Medulla oblongata (tissue), 1 donor: ENCODE data around the gene ELAC1.
A peak's percentile ranks its signal among the peaks of the same experiment; 100 is the strongest.
"Not testable (repeated sequence)": the region's sequence is repeated elsewhere in the genome, so short reads cannot be mapped to it uniquely, and the experiment has no call there.

Experiments
- DNase-seq: peaks from one replicate; pipeline ENCODE4 v3.0.0-alpha.2; 2015; ENCODE audit errors: extremely low spot score

Gene ELAC1

DNA sequence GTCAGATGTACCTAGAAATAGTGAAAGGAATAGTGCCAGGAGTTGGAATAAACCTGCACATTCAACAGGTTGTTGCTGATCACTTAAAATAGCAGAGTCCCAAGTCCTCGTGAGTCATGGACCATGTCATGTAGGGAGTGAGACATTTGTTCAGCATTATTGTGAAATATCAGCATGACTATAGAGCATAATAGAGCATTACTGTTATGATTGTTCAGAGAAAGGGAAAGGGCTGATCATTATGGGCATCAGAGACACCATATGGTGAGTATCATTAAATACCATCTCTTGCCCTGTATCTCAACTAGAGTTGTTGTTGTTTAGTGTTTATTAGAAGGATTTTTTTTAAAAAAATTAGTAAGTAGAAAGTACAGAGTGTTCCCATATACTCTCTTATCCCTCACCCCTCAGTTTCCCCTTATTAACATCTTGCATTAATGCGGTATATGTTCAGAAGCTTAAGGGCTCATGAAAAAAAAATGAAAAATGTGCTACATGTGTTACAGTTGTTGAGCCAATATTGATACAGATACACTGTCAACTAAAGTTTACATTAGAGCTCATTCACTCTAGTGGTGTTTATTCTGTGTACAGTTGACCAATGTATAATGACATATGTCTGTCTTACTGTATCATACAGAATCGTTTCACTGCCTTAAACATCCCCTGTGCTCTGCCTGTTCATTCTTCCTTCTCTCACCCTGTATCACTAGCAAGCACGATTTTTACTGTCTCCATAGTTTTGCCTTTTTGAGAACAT is 5.7 kb downstream of the ELAC1 start:
- DNase-seq: no peak

DNA sequence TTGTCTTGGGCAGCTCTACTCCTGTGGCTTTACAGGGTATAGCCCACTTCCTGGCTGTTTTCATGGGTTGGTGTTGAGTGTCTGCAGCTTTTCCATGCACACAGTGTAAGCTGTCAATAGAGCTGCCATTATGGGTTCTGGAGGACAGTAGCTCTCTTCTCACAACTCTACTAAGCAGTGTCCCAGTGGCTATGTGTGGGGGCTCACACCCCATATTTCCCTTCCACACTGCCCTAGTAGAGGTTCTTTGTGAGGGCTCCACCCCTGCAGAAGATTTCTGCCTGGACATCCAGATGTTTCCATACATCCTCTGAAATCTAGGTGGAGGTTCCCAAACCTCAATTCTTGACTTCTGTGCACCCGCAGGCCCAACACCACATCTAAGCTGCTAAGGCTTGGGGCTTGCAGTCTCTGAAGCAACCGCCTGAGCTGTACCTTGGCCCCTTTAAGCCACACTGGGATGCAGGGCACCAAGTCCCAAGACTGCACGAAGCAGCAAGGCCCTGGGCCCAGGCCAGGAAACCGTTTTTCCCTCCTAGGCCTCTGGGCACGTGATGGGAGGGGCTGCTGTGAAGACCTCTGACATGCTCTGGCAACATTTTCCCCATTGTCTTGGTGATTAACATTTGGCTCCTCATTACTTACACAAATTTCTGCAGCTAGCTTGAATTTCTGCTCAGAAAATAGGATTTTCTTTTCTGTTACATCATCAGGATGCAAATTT is 9.4 kb downstream of the ELAC1 start:
- DNase-seq: no peak

DNA sequence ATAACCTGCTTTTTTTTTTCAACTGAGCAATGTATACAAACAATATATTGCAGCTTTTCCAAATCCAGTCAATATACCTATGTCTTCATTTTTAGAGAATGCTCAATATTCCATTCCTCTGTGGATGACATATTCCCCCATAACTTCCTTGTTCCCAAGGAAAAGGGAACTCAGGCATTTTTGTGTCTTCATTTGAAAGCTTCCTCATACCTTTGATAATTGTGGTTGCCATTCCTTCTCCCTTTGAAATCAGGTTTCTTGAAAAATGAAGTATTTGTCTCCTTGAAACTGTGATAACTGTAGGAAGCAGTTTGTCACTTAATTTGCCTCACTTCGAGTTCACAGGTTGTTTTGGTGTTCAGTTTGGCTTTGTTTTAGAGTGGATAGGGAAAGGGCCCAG is 13.5 kb downstream of the ELAC1 start:
- DNase-seq: no peak

DNA sequence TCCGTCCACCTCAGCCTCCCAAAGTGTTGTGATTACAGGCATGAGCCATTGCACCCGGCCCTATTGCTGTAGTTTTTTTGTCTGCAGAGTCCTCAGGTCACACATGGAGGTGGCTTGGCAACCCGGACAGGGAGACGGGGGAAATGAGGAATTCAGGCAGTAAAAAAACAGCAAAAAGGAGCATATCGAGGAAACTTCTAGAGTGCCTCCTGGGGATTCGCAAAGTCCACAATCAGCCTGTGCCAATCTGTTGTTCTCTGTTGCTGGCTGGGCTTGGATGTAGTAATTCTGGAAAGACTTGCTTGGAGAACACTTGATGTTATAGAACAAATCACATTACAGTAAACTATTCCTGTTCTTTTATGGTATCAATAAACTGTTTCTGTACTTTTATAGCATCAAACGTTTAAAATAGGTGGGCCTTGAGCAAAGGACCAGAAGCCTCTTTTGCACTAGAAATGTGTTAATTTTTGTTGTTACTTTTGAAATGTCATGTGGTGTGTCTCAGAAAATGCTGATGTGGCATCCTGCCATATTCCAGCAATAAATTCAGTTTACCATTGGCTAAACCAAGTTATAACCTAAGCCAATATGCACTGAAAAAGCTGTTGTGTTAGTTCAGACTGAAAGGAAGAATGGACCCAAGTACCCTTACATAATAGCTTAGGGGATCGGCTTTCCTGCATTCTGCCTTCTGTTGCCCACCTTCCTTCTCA is 14.4 kb downstream of the ELAC1 start:
- DNase-seq: no peak

DNA sequence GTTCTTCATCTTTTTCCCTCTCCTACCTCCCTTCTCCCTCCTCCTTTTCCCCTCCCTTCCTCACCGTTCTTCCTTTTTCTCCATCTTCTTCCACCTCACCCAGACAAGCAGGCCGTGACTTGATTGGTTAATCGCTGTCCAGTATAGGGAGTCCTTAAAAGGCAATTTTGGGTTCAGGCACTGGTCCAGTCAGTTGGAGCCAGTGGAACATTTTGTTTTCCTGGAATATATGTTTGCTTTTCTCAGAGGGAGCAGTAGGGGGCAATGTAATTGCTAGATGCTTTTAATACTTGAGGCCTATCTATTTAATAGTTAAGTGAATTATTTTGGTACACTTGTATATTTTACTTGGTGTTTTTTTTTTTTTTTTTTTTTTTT is 15.0 kb downstream of the ELAC1 start:
- DNase-seq: no peak

DNA sequence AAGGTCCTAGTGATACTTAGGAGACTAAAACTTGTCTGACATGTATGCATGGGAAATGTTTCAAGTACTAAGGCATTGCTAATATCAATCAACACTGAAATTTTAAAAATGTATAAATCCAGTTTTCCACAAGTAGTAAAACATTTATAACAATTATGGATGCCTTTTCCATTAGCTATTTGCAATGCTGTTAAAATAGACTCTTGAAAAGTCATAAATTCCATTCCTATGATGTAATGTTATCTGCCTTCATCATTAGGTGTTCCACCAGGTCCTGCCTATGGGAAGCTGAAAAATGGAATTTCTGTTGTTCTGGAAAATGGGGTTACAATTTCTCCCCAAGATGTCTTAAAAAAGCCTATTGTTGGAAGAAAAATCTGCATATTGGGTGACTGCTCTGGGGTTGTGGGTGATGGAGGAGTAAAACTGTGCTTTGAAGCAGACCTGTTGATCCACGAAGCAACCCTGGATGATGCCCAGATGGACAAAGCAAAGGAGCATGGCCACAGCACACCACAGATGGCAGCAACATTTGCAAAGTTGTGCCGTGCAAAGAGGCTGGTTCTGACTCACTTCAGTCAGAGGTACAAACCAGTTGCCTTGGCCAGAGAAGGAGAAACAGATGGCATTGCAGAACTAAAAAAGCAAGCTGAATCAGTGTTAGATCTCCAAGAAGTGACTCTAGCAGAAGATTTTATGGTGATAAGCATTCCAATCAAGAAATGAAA is 18.7 kb downstream of the ELAC1 start:
- DNase-seq: no peak

DNA sequence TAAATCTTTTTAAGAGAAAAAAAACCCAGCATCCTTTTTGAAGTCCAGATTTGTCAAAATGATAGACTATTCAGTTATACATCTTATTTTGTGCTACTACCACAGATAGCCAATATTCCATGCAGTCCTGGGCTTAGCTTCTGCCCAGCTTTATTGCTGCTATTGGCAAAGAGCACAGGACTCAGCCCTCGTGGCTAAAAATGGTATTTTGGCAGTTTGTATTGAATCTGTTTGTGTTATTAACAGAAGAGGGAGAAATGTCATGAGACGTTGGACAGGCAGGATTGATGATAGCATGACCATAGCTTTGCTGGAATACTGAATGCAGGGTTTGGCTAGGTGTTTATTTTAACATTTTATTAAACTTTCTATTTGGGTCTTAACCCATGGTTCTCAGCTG is 19.4 kb downstream of the ELAC1 start:
- DNase-seq: no peak

DNA sequence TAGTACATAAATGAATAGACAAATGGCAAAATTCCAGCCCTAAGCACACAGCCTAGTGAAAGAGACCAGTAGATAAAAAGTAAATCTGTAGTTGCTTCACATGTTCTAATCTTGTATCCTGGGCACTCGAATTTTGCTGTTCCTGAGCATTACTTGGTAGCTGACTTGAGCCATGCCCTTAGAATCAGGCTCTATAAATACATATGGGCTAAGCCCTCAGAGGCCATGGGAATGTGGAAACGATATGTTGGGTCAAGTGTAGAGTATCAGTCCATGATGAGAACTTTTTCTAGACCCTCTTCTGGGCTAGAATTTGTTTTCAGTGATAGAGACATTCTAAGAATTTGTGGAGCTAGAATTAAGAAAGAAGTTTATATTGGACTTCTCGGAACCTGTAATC is 21.9 kb downstream of the ELAC1 start:
- no peak for DNase-seq

DNA sequence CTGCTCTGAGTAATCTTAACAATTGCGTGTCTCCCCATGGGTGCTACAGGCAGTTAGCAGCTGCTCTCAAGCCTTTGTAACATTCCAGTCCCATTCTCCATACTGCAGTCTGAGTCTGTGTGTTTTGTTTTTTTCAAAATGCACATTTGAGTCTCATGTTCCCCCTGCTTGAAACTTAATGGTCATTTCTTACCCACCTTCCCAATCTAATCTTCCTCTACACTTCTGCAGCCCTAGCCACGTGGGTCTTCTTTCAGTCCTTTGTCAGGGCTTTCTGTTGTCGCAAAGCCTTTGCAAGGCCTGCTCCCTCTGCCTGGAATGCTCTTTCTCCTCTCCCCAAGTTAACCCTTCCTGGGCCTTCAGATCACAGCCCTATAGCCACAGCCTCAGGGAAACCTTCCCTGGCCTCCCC is 24.5 kb downstream of the ELAC1 start:
- DNase-seq: no peak

DNA sequence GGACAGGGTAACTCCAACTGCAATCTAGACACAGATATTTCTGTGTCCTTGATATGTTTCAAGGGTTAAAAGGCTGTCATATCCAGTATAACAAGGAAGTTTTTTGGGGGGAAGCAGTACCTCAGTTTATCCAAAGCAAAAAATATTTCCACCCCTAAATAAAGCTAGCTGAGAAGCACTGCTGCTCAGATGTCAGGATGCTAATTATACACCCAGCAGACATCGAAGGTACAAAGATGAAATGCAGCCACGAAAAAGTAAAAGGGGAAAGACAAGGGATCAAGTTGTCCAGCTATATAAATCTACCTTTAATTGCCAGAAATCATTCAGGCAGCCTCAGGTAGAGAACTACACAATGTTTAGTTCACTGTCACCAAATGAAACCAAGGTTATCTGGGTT is 26.2 kb downstream of the ELAC1 start:
- DNase-seq: no peak

DNA sequence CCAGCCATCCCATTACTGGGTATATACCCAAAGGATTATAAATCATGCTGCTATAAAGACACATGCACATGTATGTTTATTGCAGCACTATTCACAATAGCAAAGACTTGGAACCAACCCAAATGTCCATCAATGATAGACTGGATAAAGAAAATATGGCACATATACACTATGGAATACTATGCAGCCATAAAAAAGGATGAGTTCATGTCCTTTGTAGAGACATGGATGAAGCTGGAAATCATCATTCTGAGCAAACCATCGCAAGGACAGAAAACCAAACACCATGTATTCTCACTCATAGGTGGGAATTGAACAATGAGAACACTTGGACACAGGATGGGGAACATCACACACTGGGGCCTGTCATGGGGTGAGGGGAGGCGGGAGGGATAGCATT is 35.3 kb downstream of the ELAC1 start:
- DNase-seq: not testable (repeated sequence)

DNA sequence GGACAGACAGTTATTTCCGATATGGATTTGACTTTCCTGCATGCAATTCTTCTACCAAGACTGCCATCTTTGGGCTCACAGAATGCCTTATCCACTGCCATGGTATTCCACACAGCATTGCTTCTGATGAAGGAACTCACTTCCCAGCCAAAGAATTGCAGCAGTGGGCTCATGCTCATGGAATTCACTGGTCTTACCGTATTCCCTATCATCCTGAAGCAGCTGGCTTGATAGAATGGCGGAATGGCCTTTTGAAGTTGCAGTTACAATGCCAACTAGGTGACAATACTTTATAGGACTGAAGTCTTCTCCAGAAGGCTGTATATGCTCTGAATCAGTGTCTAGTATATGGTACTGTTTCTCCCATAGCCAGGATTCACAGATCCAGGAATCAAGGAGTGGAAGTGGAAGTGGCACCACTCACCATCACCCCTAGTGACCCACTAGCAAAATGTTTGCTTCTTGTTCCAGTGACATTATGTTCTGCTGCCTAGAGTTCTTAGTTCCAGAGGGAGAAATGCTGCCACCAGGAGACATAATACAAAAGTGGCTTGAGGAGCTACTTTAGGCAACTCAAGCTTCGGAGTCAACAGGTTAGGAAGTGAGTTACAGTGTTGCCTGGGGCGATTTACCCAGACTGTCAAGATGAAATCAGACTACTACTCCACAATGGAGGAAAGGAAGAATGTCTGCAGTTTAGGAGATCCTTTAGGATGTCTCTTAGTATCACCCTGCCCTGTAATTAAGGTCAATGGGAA is 38.4 kb downstream of the ELAC1 start:
- no peak for DNase-seq

DNA sequence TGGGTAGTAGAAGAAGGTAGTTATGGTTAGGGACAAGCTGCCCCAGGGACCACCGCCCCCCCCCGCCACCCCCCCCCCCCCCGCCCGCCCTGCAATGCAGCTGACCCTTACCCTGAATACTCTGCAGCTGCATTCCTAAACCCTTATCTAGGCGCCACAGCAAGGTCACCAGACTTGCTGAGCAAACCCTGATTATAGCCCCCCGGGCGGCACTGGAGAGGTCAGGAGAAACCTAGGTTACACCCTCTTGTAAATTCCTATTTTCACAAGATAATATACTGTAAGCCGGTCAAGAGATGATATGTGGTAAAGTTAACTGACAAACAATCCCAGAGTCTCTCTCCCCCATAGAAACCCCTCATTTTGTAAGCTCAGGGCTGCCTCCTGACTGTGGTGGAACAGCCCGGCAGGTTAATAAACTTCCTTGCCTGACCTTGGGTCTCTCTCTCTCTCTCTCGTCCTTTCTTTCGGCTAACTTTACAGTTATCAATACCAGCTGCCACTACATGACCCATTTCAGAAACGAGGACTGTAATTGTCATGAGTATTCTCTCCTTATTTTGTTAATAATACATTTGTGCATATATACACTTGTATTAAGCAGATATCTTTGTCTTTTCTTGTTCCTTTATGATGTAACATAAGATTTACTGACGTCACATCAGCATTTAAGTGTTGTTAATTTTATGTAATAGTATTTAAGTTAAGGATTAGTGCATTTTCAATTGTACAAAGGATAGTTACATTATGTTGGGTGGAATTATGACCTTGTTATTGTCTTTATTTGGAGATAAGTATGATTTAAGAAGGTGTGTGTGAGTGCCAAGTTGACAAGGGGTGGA is 39.3 kb downstream of the ELAC1 start:
- DNase-seq: no peak

DNA sequence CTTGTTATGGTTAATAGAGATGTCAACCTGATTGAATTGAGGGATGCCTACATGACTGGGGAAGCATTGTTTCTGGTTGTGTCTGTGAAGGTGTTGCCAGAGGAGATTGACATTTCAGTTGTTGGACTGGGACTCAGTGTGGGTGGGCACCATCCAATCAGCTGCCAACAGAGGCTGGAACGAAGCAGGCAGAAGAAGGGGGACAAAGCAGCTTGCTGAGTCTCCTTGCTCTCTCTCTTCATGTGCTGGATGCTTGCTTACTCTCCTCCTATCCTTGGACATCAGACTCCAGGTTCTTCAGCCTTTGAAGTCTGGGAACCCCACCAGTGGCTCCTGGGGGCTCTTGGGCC is 39.9 kb downstream of the ELAC1 start:
- DNase-seq: no peak

DNA sequence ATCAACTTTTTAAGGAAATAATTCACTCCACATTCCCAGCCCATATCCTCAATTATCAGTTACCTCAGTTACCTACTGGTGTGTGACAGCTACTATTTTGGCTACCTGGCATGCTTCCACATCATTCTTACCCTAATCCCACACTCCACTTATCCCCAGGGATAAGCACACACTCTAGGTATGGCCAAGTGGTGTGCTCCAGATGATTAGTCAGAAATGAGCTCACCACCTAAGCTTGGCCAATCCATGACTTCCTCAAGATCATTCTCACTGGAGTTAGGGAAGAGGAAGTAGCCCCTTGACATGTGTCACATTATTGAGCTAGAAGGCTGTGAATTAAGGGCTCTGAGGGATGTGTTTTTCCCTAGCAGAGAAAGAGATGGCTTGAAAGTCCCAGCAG is 41.2 kb downstream of the ELAC1 start:
- no peak for DNase-seq

DNA sequence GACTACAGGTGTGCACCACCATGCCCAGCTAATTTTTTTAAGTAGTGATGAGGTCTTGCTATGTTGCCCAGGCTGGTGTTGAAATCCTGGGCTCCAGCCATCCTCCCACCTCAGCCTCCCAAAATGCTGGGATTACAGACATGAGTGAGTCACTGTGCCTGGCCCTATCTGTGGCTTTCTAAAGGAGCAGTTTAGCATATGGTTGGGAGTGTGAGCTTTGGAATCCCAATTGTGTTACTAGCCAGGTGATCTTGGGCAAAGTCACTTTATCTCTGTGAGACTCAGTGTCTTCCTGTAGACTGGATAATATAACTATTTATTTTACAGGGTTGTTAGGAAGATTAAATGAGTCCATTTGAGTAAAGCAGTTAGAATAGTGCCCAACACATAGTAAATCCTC is 42.4 kb downstream of the ELAC1 start:
- no peak for DNase-seq

DNA sequence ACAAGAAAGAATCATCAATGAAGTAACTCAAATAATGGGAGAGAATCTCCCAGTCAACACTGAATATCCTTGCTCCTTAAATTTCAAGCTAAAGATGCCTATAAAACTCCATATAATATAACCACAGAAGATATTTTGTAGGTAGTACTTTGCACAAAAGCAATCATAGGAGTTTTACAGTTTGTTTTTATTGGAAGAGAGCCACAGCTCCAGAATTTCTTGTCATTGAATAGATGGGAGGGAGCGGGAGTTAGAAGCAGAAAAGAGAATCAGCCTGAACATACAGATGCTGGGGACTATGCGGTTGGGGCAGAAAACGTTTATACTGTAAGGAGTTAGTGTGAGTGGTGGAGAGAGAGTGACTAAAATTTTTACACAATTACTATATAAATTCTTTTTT is 43.9 kb downstream of the ELAC1 start:
- DNase-seq: no peak

DNA sequence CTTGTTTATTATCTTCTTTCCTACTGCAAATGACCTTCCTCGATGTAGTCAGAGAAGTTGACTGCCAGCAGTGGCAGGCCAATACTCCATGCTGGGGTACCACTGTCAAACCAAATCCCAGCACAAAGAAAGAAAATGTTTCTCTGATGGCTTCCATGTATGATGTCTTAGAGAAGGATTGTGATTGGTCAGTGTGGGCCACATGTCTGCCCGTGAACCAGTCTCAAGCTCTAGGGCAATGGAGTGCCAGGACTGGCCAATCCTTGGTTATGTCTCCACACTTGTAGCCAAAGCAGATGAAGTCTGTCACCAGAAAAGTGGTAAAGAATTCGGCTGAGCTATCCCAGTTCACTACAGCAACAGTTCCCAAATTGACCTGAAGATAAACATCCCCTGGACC is 44.6 kb downstream of the ELAC1 start:
- no peak for DNase-seq

DNA sequence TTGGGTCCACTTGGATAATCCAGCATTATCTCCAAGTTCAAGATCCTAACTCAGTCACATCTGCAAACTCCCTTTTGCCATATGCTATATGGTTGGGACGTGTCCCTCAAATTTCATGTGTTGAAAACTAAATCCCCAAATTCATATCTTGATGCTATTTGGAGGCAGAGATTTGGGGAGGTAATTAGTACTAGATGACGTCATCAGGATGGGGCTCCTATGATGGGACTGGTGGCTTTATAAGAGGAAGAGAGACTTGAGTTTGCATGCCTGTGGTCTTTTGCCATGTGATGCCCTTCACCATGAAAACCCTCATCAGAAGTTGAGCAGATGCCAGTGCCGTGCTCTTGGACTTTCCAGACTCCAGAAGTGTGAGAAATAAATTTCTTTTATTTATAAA is 45.4 kb downstream of the ELAC1 start:
- no peak for DNase-seq

DNA sequence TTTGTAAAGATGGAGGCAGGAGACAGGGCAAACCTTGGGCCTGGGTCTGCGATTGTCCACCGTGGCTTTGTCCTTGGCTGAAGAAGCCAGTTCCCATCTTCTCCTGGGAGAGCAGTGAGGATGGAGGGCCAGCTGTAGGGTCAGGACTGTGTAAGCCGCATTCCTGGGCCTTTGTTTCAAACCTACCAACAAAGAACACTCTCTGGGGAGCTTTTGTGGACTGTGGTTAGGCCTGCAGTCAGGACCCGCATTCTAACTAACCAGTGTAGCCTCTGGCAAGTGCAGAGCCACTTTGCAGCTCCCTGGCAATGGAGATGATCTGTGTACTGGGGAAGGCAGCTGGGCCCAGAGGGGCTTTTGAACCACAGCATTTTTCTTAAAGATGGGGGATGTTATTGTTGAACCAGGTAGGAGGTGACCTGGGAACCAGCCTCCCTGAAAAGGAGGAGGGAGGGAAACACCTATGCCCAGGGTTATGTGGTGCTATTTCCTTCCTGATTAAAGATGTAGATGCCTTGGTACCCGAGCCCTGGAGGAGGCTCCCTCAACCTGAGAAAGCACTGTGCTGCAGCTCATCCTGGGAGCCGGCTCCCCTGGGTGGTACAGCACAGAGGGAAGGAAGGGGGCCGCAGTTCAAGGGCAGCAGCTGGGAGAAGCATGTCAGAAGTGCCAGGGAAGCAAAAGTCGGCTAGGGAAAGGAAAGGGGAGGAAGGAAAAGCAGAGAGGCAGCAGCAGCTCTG is 49.5 kb downstream of the ELAC1 start:
- peak; percentile 18 for DNase-seq
